CD4-positive, alpha-beta T cell treated with Interferon alpha-2 for 1 hour (primary cell): ENCODE measurements around the gene BNIP3.
"Not testable (repeated sequence)": the region's sequence is repeated elsewhere in the genome, so short reads cannot be mapped to it uniquely, and the experiment has no call there.

ENCODE experiments used
- DNase-seq, 2 donors: peaks; one replicate each; pipeline ENCODE4 v3.0.0-alpha.2; 2020 to 2022

BNIP3 gene

DNA sequence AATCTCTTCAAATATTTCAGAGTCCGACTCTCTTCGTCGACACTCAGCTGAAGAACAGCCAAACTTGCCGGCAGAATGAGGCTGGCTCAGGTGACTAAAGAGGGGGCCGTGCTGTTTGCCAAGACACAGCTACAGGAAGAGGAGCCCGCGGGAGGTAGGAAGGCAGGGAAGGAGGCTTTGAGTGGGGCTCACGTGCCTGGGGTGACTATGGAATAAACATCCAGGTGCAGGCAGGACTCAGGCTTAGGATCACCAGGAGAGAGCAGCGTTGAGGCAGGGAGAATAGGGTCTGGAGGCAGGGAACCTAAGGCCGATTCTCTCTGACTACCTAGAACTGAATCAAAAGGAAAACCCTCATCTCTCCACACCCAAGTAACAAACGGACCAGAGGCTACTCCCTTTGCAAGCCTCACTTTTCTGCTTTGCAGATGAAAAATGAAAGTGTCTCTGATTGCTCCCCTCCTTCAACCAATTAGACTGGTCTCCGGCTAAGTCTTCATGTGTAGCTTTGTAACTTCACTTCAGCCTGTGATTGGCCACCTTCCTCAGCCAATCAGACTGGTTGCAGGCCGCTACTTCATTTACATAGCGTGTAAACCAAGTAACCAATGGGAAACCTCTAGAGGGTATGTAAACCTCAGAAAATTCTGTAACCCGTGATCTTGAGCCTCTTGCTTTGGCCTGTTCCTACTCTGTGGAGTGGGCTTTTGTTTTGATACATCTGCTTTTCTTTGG is 19.7 kb upstream of the BNIP3 start:
- peak; percentile 14 to 50 for DNase-seq

DNA sequence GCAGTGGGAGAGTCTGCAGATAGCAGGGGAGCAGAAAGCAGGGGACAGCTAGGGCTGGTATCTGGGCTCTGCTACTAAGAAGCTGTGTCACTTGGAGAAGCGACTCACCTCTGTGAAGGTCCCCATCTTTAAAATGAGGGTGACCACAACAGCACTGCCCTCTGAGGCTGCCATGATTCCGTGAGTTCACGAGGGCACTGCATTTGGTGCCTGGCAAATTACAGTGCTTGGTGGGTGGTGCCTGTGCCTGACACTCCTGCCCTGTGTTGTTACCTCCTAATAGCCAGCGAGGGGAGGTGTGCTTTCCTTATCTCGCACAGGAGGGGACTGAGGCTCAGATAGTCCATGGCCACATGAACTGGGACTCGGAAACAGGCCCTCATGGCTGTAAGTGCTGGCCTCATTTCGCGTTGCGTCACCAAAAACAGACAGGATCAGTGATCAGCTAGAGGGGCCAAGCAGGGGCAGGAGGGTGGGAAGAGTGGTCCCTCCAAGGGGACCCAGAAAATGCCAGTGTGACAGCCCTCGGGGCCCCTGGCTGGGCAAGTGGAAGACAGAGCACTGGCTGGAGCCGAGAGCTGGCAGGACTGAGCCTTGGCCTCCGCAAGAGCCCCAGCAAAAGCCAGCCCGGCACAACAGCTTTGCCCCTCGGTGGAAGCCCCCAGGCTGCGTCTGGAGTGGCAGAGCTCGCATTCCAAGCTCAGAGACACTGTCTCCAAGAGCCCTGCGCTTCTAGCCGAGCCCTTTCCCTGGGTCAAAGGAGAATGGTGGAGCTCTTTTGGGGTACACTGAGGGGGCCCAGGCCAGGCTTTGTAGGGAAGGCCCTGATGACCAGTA is 17.3 kb upstream of the BNIP3 start:
- DNase-seq = no peak

DNA sequence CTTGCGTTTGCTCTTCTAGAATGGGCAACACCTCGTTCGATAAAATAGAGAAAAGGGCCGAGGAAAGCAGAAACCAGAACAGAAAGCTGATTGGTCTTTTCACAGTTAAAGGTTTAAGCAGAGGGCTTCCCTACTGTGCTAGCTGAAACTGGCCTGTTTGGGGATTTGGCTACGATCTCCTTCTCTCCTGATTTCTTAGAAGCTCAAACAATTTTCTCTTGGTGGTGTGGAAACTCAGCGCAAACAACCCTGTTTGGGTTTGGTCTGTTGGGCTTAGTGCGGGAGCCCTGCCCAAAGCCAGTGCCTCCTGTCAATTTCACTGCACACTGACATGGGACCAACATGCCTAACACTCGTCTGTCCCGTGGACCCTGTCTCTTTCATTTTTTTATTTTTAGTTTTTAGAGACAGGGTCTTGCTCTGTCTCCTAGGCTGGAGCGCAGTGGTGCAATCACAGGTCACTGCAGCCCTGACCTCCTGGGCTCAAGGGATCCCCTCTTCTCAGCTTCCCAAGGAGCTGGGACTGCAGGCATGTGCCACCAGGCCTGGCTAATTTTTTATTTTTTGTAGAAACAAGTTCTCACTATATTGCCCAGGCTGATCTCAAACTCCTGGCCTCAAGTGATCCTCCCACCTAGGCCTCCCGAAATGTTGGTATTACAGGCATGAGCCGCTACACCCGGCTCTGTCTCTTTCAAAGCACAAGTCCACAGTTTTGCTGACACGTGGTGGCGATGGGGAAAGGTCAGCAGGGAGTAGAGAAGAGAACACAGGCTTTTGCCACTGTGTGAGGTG is 16.5 kb upstream of the BNIP3 start:
- DNase-seq = no peak

DNA sequence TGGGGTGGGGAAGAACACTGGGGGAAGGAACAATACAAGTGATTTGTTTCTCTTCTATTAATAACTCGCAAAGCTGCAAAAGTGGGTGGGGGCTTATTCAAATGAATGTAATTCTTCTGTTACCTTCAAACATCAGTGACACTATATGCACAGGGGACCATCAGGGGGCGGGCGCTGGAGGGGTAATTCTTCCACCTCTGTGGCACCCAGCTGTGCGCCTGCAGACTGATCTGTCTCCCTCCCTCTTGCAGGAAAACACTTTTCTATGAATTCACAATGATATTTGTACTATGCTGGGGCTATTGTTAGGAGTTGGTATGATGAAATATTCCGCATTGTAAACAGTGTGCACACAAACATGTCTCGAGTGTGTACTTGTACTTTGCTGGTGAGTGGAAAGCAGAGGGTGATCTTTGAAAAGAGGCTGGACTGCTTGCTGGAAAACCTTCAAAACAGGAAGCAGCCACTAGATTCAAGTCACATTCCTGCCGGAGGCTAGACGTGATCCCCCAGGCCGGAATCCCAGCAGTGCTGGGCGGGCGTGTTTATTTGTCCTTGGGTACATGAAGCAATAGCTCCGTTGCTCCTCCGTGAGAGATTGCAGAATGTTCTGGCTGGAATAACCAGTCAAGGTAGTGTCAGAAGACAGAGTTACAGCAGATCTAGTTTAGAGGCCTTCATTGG is 15.8 kb upstream of the BNIP3 start:
- no peak for DNase-seq

DNA sequence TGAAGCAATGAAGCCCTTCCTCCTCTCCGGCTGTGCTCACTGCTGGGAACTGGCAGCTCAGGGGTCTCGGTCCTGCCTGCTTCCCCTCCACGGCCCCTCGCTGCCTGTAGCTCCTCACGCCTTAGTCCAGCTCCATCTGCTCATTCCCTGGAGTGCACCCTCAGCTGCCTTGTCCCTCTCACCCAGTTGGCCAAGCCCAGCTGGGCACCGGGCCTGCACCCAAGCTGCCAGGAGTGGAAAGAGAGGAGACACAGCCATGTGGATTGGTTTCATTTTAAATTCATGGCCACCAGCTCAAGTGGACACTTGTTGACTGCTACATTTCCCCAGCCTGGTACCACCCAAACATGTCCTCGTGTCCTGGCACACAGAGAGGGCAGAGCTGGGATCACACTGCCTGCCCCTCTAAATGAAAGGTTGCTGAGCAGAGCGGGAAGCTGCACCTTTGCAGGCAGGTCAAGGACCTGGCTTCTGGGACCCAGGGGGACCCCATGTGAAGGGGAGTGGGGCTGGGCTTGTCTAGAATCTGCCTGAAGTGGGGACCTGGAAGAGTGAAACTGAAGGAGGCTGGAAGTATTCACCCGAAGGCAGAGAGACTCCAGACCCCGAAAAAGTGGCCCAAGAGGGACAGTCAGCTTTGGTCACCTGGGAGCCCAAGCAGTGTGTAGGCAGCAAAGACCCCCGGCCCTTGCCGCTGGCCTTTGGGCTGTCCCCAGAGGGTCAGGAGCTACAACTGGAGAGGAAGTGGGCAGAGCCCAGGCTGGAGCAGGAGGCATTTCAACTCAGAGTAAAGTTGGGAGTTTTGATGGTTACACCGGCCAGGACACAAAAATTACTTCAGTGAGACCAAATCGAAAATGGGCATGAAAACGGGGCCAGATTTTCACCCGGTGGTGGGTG is 15.0 kb upstream of the BNIP3 start:
- no peak for DNase-seq

DNA sequence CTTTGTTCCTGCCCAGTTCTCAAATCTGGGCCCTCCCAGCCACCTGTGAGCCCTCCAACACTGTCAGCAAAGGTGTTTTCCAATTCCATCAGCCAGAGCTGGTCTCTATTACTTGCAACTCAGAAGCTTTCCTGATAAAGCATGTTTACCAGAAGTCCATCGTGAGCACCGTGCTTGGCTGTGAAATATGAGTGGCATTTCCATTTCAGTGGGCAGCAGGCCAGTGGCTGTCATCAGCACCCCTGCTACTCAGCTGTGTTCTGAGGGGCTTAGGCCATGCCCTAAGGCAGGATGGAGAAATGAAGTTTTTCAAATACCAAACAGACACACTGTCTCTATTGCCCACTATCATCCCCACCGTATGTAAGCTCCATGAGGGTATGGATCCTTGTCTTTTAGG is 12.7 kb upstream of the BNIP3 start:
- DNase-seq = no peak

DNA sequence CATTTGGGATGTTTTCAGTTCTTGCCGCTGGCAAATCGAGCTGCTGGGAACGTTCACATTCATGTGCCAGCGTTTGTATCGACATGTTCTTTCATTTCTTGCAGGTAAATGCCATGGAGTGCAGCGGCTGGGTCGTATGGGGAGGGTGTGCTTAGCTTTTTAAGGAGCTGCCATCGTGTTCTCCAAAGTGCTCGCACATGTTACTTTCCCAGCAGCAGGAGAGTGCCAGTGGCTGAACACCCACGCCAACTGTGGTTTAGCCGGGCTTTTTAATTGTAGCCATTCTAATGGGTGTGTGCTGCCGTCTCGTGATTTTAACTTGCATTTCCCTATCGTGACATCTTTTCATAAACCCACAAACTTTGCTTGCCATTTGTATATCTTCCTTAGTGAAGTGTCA is 11.6 kb upstream of the BNIP3 start:
- no peak for DNase-seq

DNA sequence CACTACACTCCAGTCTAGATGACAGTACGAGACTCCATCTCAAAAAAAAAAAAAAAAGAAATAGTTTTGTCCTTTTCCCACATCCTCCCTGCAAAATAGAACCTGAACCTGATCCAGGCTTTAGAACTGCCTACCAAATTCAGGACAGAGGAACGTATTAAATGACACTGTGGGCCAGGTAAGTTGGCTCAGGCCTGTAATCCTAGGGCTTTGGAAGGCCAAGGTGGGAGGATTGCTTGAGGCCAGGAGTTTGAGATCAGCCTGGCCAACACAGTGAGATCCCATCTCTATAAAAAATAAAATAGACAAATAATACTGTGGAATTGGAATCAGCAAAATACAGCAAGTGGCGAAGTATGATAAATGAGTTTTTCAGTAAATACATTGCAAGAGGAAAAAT is 10.0 kb upstream of the BNIP3 start:
- no peak for DNase-seq

DNA sequence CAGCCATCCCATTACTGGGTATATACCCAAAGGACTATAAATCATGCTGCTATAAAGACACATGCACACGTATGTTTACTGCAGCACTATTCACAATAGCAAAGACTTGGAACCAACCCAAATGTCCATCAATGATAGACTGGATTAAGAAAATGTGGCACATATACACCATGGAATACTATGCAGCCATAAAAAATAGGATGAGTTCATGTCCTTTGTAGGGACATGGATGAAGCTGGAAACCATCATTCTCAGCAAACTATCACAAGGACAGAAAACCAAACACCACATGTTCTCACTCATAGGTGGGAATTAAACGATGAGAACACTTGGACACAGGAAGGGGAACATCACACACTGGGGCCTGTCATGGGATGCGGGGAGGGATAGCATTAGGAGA is 6.1 kb upstream of the BNIP3 start:
- DNase-seq = not testable (repeated sequence)

DNA sequence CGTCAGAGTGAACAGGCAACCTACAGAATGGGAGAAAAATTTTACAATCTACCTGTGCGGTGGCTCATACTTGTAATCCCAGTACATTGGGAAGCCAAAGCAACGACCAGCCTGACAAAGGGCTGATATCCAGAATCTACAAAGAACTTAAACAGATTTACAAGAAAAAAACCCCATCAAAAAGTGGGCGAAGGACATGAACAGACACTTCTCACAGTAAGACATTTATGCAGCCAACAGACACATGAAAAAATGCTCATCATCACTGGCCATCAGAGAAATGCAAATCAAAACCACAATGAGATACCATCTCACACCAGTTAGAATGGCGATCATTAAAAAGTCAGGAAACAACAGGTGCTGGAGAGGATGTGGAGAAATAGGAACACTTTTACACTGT is 5.6 kb upstream of the BNIP3 start:
- DNase-seq = not testable (repeated sequence)

DNA sequence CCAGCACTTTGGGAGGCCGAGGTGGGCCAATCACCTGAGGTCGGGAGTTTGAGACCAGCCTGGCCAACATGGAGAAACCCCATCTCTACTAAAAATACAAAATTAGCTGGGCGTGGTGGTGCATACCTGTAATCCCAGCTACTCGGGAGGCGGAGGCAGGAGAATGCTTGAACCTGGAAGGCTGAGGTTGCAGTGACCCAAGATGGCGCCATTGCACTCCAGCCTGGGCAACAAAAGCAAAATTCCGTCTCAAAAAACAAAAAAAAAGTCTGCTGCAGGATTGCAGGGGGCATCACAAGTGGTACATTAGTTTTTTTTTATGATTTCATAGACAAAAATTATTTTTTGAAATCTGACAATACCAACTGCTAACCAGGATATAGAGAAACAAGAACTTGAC is 5.1 kb upstream of the BNIP3 start:
- not testable (repeated sequence) for DNase-seq

DNA sequence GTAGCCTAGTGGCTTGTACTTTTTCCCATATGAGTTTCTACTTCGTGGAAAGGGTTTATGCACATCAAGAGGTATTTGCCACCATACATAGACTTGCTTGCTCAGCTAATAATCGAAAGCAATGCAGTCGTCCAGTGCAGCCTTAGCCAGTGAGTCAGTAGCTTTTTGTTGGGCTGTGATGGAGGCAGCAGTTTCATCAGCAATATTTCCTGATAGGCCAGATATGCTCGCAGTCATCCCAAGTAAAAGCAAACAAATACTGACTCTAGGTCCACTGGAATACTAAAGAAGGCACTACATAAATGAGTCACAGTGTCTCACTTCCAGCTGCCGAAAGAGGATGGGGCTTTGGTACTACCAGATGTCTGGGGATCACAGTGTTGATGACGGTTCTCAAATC is 2.1 kb upstream of the BNIP3 start:
- DNase-seq = no peak

DNA sequence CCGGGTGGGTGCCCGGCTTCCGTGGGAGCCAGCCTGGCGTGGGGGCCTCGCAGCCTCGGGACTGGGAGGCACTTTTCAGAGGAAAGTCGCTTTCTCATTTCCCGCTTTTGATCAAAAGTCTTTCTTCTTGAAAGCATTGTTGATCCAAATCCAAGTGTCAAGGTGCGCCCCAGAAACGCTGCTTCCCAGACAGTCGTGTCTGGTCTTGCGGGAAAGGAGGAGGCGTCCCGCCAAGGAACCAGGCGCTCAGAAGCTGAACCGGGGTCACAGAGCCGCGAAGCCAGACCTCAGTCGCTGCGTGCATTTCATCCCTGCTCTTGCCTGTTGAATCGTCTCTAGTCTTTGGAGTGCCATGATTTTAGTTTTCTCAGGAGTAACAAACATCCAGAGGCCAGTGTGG is 1.1 kb upstream of the BNIP3 start:
- DNase-seq = no peak

DNA sequence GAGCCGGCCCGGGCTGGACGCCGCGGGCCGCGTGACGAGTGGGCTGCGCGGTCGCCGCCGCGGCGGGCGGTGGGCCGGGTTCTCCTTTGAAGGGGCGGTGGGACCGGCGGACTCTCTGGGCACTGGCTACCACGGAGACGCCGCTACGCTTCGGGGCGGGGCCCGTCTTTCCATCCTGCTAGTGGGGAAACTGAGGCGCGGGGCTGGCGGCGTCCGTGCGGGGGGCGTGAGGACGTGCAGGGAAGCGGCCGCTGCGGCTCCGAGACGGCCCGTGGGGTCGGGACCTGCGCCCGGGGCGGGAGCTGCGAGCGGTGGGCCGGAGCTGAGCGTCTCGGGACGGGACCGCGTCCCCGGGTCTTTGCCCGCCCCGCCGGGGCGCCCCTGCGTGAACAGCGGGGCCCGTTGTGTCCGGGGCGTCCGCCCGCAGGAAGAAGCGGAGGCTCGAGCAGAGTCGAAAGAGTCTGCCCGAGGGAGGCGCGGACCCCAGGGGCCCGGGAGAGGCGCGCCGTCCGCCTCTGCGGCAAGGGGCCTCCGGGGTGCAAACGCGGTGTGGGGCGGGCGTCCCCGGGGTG is 548 bp upstream of the BNIP3 start:
- DNase-seq = no peak

DNA sequence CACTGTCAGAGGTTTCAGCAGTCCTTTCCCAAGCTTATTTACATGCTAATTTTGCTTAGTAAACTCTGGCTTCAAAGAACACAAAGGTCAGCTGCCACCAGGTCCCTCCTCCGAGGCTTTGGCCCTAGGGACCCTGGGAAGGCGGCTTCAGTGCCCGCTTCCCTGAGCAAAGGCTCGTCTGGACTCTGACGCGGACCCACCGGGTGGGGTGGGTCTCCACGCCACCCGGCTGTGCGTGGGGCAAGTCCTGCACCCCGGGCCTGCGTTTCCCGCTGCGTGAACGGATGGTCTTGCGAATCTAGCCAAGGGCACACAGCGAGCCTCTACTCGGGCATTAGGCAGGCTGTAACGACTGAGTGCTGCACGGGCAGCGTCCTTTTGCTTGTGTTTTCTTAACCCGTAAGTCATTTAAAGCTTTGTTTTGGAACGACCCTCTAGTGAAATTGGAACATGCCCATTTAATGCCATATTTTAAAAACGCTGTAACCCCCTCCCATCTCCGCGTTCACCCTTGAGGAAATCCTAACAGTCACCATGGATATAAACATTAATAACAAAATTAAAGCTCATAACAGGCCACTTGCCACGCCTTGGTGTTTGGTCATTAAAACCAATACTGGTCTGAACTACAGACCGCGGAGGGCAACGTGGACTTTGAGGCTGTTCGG is 828 bp downstream of the BNIP3 start:
- no peak for DNase-seq

DNA sequence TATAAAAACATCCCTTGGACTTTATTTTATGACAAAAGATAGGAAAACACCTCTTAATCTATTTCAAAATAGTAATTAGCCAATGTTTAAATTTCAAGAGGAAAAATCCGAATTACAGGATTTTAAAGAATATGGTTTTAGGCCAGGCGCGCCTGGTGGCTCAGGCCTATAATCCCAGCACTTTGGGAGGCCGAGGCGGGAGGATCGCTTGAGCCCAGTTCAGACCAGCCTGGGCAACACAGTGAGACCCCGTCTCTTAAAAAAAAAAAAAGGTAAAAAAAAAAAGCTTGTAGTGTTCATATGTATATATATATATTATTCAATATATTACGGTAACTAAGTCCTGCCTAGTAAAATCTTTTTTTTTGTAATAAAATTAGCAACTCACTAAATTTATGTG is 1.4 kb downstream of the BNIP3 start:
- no peak for DNase-seq

DNA sequence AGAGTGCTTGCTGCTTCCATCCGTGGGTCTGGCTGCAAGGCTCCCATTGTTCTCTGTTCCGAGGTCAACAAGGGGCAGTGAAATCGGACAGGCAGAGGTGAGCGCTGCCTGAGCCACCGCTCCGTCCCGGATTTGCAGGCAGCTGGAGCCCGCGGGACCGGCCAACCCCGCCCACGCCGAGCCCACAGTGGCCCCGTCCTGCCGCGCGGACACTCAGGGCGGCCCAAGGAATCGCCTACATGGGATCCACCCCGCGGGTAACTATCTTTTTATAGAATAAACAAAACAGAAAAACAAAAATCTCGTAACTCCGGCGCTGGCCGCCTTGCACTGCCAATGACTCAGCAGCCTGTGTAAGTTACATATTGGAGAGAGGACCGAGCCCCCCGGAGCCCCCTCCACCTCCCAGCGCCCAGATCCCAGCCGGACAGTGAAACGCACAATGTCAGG is 1.9 kb downstream of the BNIP3 start:
- DNase-seq = no peak

DNA sequence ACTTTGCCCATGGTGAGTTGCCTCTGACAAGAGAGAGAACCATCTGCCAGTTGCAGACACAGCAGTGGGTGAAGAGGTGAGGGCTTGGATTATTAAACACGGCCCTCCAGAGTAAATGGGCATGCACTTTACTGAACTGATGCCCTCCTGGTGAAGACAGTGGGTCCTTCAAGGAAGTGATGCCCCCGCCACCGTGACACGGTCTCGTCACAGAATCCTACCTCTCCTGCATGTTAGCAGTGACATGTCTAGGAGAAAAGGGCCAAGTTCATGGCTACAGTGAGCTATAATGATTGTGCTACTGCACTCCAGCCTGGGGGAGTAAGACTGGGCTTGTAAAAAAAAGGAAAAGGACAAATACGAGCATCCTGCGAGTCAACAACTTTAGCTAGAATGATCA is 2.4 kb downstream of the BNIP3 start:
- DNase-seq = no peak

DNA sequence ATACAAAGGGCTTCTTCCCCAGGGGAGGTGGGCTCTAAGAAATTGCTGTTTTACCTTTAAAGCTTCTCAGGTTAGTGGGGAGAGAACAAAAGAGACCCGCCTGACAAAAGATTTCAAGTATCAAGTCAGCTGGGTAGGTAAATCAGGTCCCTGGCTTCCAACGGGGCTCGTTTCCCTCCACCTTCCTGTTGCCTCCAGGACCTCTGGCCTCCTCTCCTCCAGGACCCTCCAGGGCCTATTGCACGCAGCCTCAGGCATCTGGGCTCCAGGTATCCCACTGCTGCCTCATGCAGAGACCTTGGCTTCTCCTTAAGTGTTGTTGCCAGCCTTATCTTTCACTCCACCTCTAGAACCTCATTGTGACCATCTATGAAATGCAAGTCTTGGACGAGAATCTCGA is 2.9 kb downstream of the BNIP3 start:
- DNase-seq = no peak

DNA sequence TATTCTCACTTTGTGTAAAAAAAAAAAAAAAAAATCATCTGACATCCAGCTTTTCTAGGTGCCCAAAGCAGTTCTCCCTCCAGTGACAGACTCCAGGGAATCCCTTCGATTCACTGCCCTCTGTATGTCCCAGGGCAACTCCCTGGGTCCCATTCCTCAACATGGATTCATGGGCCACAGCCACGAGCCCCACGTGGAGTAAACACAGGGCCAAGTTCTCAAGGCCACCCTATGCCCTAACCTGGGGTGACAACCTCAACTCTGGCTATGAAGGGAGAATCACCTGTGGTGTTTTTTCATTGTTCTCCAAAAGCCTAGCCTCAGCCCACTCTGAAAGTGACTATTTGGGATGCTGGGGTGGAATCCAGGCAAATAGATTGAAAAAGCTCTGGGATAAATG is 3.4 kb downstream of the BNIP3 start:
- DNase-seq = no peak
